T-cell (primary cell): ENCODE data around the gene MGAT4B. TPM values are rescaled to one million over a fixed set of nuclear protein-coding genes. Genes with fewer than 3 reads are reported as not detected.

Experiments
- ATAC-seq, 4 experiments: fragments of 200-7000 bp in 3 of 4; fragments of 150-1000 bp in 1 of 4; cut with Tn5 transposase; replicated peaks in 1 of 4; 1 replicate in 3 of 4; 2 replicates in 1 of 4; pipeline ENCODE4 v1.10.0; 2021; ENCODE audit warnings: moderate library complexity in 3 of 4, mild to moderate bottlenecking in 2 of 4, moderate number of reproducible peaks in 1 of 4
- CTCF ChIA-PET, 2 donors: fragments of 300-600 bp; sonication (Branson Sonifier 250); formaldehyde crosslinking; loops; one replicate each; lab custom pipeline; 2022; ENCODE audit warnings: antibody characterized with exemption in 2 of 2; lab: Charles Lee
- POLR2A ChIA-PET, 2 donors: fragments of 300-600 bp; sonication (Branson Sonifier 250); formaldehyde crosslinking; loops; one replicate each; lab custom pipeline; 2022; ENCODE audit warnings: antibody characterized with exemption in 2 of 2; lab: Charles Lee
- DNase-seq, 35 experiments: peaks; one replicate each; pipeline versions ENCODE4 v3.0.0 to v3.0.0-alpha.2; 2013 to 2023
- H3K27ac ChIP-seq: one replicate; pipeline ENCODE4 v1.5.1; 2013; ENCODE audit warnings: low read length
- H3K27me3 ChIP-seq, 2 experiments: replicated peaks in 1 of 2; 1 replicate in 1 of 2; 2 replicates in 1 of 2; pipeline versions ENCODE4 v1.6.1 to v1.7.0; 2013; ENCODE audit warnings: low read length in 1 of 2, mixed read lengths in 1 of 2; ENCODE audit not compliant: control insufficient read depth in 2 of 2, insufficient read depth in 2 of 2; ENCODE audit errors: extremely low read depth in 1 of 2
- H3K36me3 ChIP-seq, 2 donors: 1 replicate in 1 of 2; 2 replicates in 1 of 2; pipeline versions ENCODE4 v1.6.1 to v1.7.0; 2013; ENCODE audit warnings: low read length in 1 of 2; ENCODE audit not compliant: control insufficient read depth in 2 of 2, insufficient read depth in 1 of 2; ENCODE audit errors: extremely low read depth in 1 of 2
- H3K4me1 ChIP-seq, 2 experiments: 1 replicate in 1 of 2; 2 replicates in 1 of 2; pipeline versions ENCODE4 v1.6.1 to v1.7.0; 2013; ENCODE audit warnings: low read length in 2 of 2, mixed read lengths in 1 of 2; ENCODE audit not compliant: insufficient read depth in 2 of 2, control insufficient read depth in 1 of 2; ENCODE audit errors: extremely low read depth in 1 of 2
- H3K4me3 ChIP-seq, 2 donors: 1 replicate in 1 of 2; 2 replicates in 1 of 2; pipeline versions ENCODE4 v1.5.1 to v1.7.0; 2013; ENCODE audit warnings: mild to moderate bottlenecking in 2 of 2, low read length in 1 of 2, moderate library complexity in 1 of 2; ENCODE audit not compliant: control insufficient read depth in 1 of 2; ENCODE audit errors: extremely low read depth in 1 of 2
- H3K9me3 ChIP-seq: 2 replicates; pipeline ENCODE4 v1.7.0; 2013
- H3K27ac Mint-ChIP-seq, 2 donors: one replicate each; pipeline ENCODE4 v1.8.0; 2020 to 2021; ENCODE audit warnings: mild to moderate bottlenecking in 2 of 2, mixed read lengths in 2 of 2
- H3K27me3 Mint-ChIP-seq, 2 donors: one replicate each; pipeline ENCODE4 v1.8.0; 2021 to 2022; ENCODE audit warnings: mixed read lengths in 2 of 2
- H3K36me3 Mint-ChIP-seq: one replicate; pipeline ENCODE4 v1.8.0; 2021; ENCODE audit warnings: mixed read lengths
- H3K4me1 Mint-ChIP-seq, 3 donors: one replicate each; pipeline ENCODE4 v1.8.0; 2020 to 2022; ENCODE audit warnings: mixed read lengths in 3 of 3, mild to moderate bottlenecking in 1 of 3
- H3K4me3 Mint-ChIP-seq, 3 donors: one replicate each; pipeline ENCODE4 v1.8.0; 2020 to 2022; ENCODE audit warnings: mild to moderate bottlenecking in 3 of 3, mixed read lengths in 3 of 3, moderate library complexity in 3 of 3
- H3K9me3 Mint-ChIP-seq, 3 donors: one replicate each; pipeline ENCODE4 v1.8.0; 2020 to 2022; ENCODE audit warnings: mixed read lengths in 3 of 3
- WGBS: methylation state at CpG from one replicate; pipeline ENCODE4 v1.1.5; 2013; ENCODE audit warnings: missing lambda C conversion rate; ENCODE audit not compliant: insufficient coverage; 5-methylcytosine and 5-hydroxymethylcytosine counted together
- total RNA-seq, 35 experiments: library from RNA in 6 of 35; stranded (reverse) in 6 of 35; fragments of 120-200 nt in 1 of 35; gene quantifications; one replicate each; pipeline versions ENCODE4 v1.2.1 to v1.2.4 and lab custom pipeline; 2013 to 2026

MGAT4B gene
- total RNA-seq, 5 donors from 2014 or later (not counting 1 experiment from before 2014, with no cell fraction given) = 119 to 159 (median 132) TPM

DNA sequence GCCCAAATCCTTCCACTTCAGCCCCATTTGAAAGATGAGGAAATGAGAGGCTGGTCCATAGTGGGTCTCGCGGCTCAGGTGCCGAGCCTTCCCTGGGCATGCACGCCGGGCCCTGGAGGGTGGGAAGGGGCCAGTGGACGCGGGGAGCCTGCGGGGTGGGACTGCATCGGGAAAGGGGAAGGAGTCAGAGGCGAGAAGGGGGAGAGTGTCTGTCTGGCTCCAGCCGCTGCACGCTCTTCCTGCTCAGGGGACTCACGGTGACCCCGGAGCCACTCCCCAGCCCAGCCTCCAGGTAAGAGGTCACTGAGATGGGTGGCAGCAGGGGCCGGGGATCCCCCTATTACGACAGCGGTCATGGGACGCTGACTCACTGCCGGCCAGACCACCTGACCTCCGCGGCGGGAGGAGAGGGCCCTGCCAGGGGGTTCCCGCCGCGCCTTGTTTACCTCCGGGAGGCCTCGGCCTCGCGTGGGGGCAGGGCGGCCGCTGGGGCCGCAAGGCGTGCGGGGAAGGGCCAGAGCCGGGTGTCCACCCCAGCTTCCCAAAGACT lies 12.2 kb upstream of the MGAT4B start:
- ChIA-PET CTCF (no interaction called here), POLR2A (interaction anchor here (0.7 kb wide), 3 partner anchors 41 to 1669 kb away, joined by 3 to 10 read pairs (median 4); partner anchors contain the start of gene HNRNPH1 (in 1 of the 2))
- peak overlapping the region; percentile 98 for H3K27ac ChIP-seq
- 7% methylated on average over 30 of the region's 35 CpGs for WGBS
- peaks cover 7 to 63% of the 10 kb centered on the region in 2 experiments for H3K4me1 ChIP-seq
- Mint-ChIP-seq H3K27ac (peak overlapping the region; percentile 85 to 86), H3K9me3 (no peaks in the 10 kb centered on the region), H3K36me3 (peaks cover 8% of the 10 kb centered on the region), H3K27me3 (no peaks in the 10 kb centered on the region), H3K4me3 (peak overlapping the region; percentile 76 to 94 (median 78)), H3K4me1 (peaks cover 39 to 51% (median 41%) of the 10 kb centered on the region in 3 donors)
- H3K27me3 ChIP-seq = peaks cover 0 to 21% of the 10 kb centered on the region in 2 experiments
- DNase-seq (peak; percentile 49 to 94 (median 82)), ATAC-seq (peak; percentile 52 to 66 (median 56))
- no peaks in the 10 kb centered on the region for H3K9me3 ChIP-seq
- peak overlapping the region; percentile 46 to 64 for H3K4me3 ChIP-seq
- H3K36me3 ChIP-seq = peaks cover 0 to 16% of the 10 kb centered on the region in 2 donors

DNA sequence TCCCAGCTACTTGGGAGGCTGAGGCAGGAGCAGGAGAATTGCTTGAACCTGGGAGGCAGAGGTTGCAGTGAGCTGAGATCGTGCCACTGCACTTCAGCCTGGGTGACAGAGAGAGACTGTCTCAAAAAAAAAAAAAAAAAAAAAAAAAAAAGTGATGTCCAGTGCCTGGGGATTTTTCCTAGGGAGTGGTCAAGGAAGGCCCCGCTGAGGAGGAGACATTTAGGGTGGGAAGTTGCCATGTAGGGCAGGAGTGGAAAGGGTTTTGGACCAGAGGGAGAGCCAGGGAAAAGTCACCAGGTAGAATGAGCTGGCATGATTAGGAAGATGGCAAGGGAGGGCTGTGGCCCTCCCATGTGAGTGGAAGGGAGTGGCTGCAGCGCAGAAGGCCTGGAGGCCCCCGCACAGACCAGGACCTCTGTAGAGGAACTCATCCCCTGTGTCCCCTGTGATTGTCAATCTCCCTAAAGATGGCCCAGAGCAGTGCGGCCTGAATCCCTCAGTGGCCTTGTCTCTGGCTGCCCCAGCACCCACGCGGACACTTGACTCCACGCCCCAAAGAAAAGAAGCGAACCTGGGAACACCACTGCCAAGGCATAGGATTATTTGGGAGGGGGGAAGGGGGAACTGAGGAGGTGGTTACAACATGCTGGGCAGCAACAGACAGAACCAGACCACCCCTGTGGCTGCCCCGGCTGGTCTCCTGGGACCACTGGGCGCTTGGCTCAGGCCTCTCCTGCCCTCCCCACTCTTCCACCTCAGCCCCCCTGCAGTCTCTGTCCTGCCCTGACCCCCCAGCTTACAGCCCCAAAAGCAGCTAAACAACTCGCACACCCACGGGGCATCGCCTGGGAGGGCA lies 11.5 kb upstream of the MGAT4B start:
- Histone ChIP-seq H3K36me3 (peaks cover 0 to 14% of the 10 kb centered on the region in 2 donors), H3K4me3 (peak overlapping the region; percentile 46 to 64), H3K4me1 (peaks cover 7 to 56% of the 10 kb centered on the region in 2 experiments), H3K27me3 (peaks cover 0 to 21% of the 10 kb centered on the region in 2 experiments), H3K27ac (peak overlapping the region; percentile 79), H3K9me3 (no peaks in the 10 kb centered on the region)
- H3K9me3 Mint-ChIP-seq = no peaks in the 10 kb centered on the region
- H3K36me3 Mint-ChIP-seq = peaks cover 8% of the 10 kb centered on the region
- H3K27me3 Mint-ChIP-seq = no peaks in the 10 kb centered on the region
- ChIA-PET POLR2A (interaction anchor here in 1 of 2 donors (0.7 kb wide), 1 partner anchor 1668 kb away, joined by 3 read pairs; no protein-coding TSS in a partner anchor), CTCF (no interaction called here)
- WGBS = 100% methylated on average over 4 of the region's 14 CpGs
- ATAC-seq (no peak), DNase-seq (no peak)
- peak overlapping the region; percentile 85 to 86 for H3K27ac Mint-ChIP-seq
- H3K4me3 Mint-ChIP-seq = peak overlapping the region; percentile 76 to 94 (median 78)
- H3K4me1 Mint-ChIP-seq = peaks cover 37 to 47% (median 38%) of the 10 kb centered on the region in 3 donors

DNA sequence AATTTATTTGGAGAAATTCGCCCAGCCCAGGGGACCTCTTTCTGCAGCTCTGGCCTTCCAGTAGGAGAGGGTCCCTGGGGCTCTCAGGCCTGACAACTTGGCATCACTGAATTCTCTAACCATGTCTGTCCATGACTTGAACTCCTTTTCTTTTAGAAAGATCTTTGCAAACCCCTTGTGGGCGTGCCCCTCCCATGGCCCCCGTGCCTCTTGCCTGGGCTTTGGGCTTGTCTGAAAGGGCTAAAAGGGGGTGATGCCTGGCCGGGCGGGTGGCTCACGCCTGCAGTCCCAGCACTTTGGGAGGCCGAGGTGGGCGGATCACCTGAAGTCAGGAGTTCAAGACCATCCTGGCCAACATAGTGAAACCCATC lies 10.8 kb upstream of the MGAT4B start:
- peak overlapping the region in 1 of 2 donors; percentile 25 for H3K4me3 ChIP-seq
- ChIA-PET POLR2A (no interaction called here), CTCF (no interaction called here)
- Mint-ChIP-seq H3K27me3 (no peaks in the 10 kb centered on the region), H3K4me1 (peaks cover 31 to 40% (median 31%) of the 10 kb centered on the region in 3 donors), H3K9me3 (no peaks in the 10 kb centered on the region), H3K4me3 (peak overlapping the region; percentile 13 to 94 (median 76)), H3K36me3 (peaks cover 9% of the 10 kb centered on the region), H3K27ac (no peak overlapping the region)
- H3K27me3 ChIP-seq = peaks cover 0 to 21% of the 10 kb centered on the region in 2 experiments
- ATAC-seq (no peak), DNase-seq (no peak)
- WGBS = 86% methylated on average over 5 of the region's 8 CpGs
- no peaks in the 10 kb centered on the region for H3K9me3 ChIP-seq
- no peak overlapping the region for H3K27ac ChIP-seq
- peaks cover 5 to 49% of the 10 kb centered on the region in 2 experiments for H3K4me1 ChIP-seq
- H3K36me3 ChIP-seq = peaks cover 0 to 10% of the 10 kb centered on the region in 2 donors

DNA sequence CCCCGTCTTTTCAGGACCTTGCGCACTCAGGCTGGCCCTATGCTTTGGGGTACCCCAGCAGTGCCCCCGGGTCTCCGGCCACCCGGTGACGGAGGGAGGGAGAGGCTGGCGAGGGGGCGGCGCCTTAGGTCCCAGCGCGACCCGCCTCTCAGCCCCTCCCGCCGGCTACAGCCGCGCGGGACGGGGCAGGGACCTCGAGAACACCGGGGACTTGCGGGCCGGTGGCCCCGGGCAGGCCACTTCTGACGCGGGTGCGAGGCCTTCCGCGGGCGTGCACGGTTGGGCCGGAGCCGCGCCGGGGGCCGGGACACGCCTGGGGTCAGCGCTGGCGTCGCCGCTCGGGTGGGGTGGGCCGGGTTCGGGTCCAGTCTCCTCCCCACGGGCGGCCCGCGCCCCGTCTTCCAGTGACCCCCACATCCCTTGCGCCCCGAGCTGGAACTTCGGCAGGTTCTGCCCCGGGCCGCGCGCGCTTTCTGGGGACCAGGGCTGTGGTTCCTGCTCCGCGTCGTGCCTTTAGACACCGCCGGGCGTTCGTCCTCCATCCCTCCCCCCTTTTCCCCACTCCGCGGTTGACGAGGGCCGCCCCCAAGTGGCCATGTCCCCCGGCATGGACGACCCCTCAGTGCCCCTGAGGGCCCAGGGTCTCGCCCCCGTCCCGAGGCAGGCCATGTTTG lies 10.3 kb upstream of the MGAT4B start:
- POLR2A ChIA-PET = no interaction called here
- Mint-ChIP-seq H3K27me3 (no peaks in the 10 kb centered on the region), H3K4me1 (peaks cover 26 to 35% (median 26%) of the 10 kb centered on the region in 3 donors), H3K36me3 (peaks cover 9% of the 10 kb centered on the region), H3K4me3 (peak overlapping the region in 2 of 3 donors; percentile 76 to 94), H3K27ac (no peak overlapping the region), H3K9me3 (no peaks in the 10 kb centered on the region)
- DNase-seq (no peak), ATAC-seq (no peak)
- no peak overlapping the region for H3K27ac ChIP-seq
- peaks cover 0 to 21% of the 10 kb centered on the region in 2 experiments for H3K27me3 ChIP-seq
- peak overlapping the region in 1 of 2 donors; percentile 25 for H3K4me3 ChIP-seq
- 6% methylated on average over 55 of the region's 72 CpGs for WGBS
- CTCF ChIA-PET = no interaction called here
- no peaks in the 10 kb centered on the region for H3K9me3 ChIP-seq
- peaks cover 0 to 10% of the 10 kb centered on the region in 2 donors for H3K36me3 ChIP-seq
- H3K4me1 ChIP-seq = peaks cover 3 to 45% of the 10 kb centered on the region in 2 experiments

DNA sequence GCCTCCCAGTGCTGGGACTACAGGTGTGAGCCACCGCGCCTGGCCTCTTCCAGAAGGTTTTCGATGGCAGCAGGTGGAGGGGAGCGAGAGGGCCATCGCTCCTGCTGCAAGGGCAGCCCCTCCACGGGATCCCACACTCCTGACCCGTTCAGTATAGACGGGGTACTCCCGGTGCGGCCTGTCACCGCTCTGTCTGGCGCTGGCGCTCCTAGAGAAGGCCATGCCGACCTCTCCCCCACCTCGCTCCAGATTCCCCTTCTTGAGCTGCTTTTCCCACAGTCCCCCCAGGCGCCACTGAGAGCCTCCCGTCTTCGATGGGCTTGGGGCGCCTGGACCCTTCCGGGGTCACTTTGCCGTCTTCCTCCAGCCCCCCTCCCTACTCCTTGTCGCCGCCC lies 9.7 kb upstream of the MGAT4B start:
- Histone ChIP-seq H3K27ac (no peak overlapping the region), H3K36me3 (peaks cover 0 to 10% of the 10 kb centered on the region in 2 donors), H3K4me1 (peaks cover 3 to 40% of the 10 kb centered on the region in 2 experiments), H3K27me3 (peaks cover 0 to 21% of the 10 kb centered on the region in 2 experiments), H3K4me3 (no peak overlapping the region), H3K9me3 (no peaks in the 10 kb centered on the region)
- H3K27me3 Mint-ChIP-seq = no peaks in the 10 kb centered on the region
- ATAC-seq (no peak), DNase-seq (no peak)
- 89% methylated on average over 17 of the region's 23 CpGs for WGBS
- no peak overlapping the region for H3K27ac Mint-ChIP-seq
- ChIA-PET POLR2A (no interaction called here), CTCF (no interaction called here)
- peaks cover 9% of the 10 kb centered on the region for H3K36me3 Mint-ChIP-seq
- no peaks in the 10 kb centered on the region for H3K9me3 Mint-ChIP-seq
- H3K4me1 Mint-ChIP-seq = peaks cover 21 to 30% (median 24%) of the 10 kb centered on the region in 3 donors
- peak overlapping the region in 1 of 3 donors; percentile 21 for H3K4me3 Mint-ChIP-seq
